ELF-1 (cell line): Measurements from ENCODE around the gene AVPR2.

ENCODE experiments used
- DNase-seq: peaks from one replicate; pipeline ENCODE4 v3.0.0-alpha.2; 2016; ENCODE audit warnings: low read depth, low spot score

The AVPR2 gene

GRCh38 chrX:153871451-153871850 is 33.0 kb upstream of the AVPR2 start:
- DNase-seq = peak; percentile 66

GRCh38 chrX:153871946-153872878 is 32.3 kb upstream of the AVPR2 start:
- DNase-seq = no peak

- DNase-seq = peak; percentile 94
These were observed 31.0 kb upstream of the AVPR2 start for GRCh38 chrX:153873282-153874084.

- no peak for DNase-seq
These were observed 30.4 kb upstream of the AVPR2 start for GRCh38 chrX:153874085-153874365.

GRCh38 chrX:153874366-153875125 is 29.9 kb upstream of the AVPR2 start:
- no peak for DNase-seq

- DNase-seq = peak; percentile 94
These were observed 28.9 kb upstream of the AVPR2 start for GRCh38 chrX:153875391-153876111.

GRCh38 chrX:153876112-153876491 is 28.4 kb upstream of the AVPR2 start:
- DNase-seq = no peak

GRCh38 chrX:153877571-153878261 is 26.8 kb upstream of the AVPR2 start:
- no peak for DNase-seq

GRCh38 chrX:153878345-153878744 is 26.1 kb upstream of the AVPR2 start:
- no peak for DNase-seq

GRCh38 chrX:153878969-153879653 is 25.4 kb upstream of the AVPR2 start:
- DNase-seq = peak; percentile 88

GRCh38 chrX:153879741-153880439 is 24.6 kb upstream of the AVPR2 start:
- DNase-seq = no peak

GRCh38 chrX:153880440-153880815 is 24.0 kb upstream of the AVPR2 start:
- DNase-seq = no peak

GRCh38 chrX:153881281-153881680 is 23.2 kb upstream of the AVPR2 start:
- DNase-seq = no peak

GRCh38 chrX:153882086-153882498 is 22.4 kb upstream of the AVPR2 start:
- DNase-seq = no peak

- no peak for DNase-seq
These were observed 21.9 kb upstream of the AVPR2 start for GRCh38 chrX:153882557-153882956.

- DNase-seq = no peak
These were observed 21.2 kb upstream of the AVPR2 start for GRCh38 chrX:153883163-153883843.

- no peak for DNase-seq
These were observed 20.3 kb upstream of the AVPR2 start for GRCh38 chrX:153884136-153884535.

- DNase-seq = no peak
These were observed 19.9 kb upstream of the AVPR2 start for GRCh38 chrX:153884590-153884989.

- no peak for DNase-seq
These were observed 19.2 kb upstream of the AVPR2 start for GRCh38 chrX:153885208-153885787.
